Neuronal stem cell (in vitro differentiated cells): ENCODE measurements around the gene SLC1A5.

Experiments used
- DNase-seq: peaks from one replicate; pipeline ENCODE4 v3.0.0-alpha.2; 2013; ENCODE audit warnings: low spot score
- H2AFZ ChIP-seq: one replicate; pipeline ENCODE4 v1.6.1; 2013; ENCODE audit warnings: mild to moderate bottlenecking, low read length, inconsistent platforms
- H2AK5ac ChIP-seq: 2 replicates; pipeline ENCODE4 v1.6.1; 2013; ENCODE audit warnings: low read depth, mild to moderate bottlenecking, inconsistent platforms, low read length, moderate library complexity, mixed read lengths
- H2BK120ac ChIP-seq: 2 replicates; pipeline ENCODE4 v1.6.1; 2013; ENCODE audit warnings: low read depth, mild to moderate bottlenecking, inconsistent platforms, low read length, moderate library complexity, mixed read lengths
- H2BK12ac ChIP-seq: one replicate; pipeline ENCODE4 v1.6.1; 2013; ENCODE audit warnings: low read length, inconsistent platforms
- H2BK15ac ChIP-seq: 2 replicates; pipeline ENCODE4 v1.6.1; 2013; ENCODE audit warnings: mild to moderate bottlenecking, low read length, inconsistent platforms, mixed read lengths
- H2BK5ac ChIP-seq: one replicate; pipeline ENCODE4 v1.6.1; 2013; ENCODE audit warnings: inconsistent platforms, mild to moderate bottlenecking, low read length, moderate library complexity
- H3K14ac ChIP-seq: one replicate; pipeline ENCODE4 v1.6.1; 2013; ENCODE audit warnings: low read length, inconsistent platforms
- H3K18ac ChIP-seq: 2 replicates; pipeline ENCODE4 v1.6.1; 2013; ENCODE audit warnings: low read length, inconsistent platforms
- H3K23ac ChIP-seq: 2 replicates; pipeline ENCODE4 v1.6.1; 2013; ENCODE audit warnings: low read depth, mild to moderate bottlenecking, mixed read lengths, low read length, inconsistent platforms; ENCODE audit not compliant: poor library complexity
- H3K27ac ChIP-seq: replicated peaks from 3 replicates; pipeline ENCODE4 v1.5.1; 2013; ENCODE audit warnings: low read length, inconsistent platforms
- H3K27me3 ChIP-seq, 3 experiments: 2 replicates each; pipeline ENCODE4 v1.6.1; 2013; ENCODE audit warnings: low read length in 3 of 3, mild to moderate bottlenecking in 2 of 3, inconsistent platforms in 1 of 3, low read depth in 1 of 3, mixed read lengths in 1 of 3, moderate library complexity in 1 of 3; ENCODE audit not compliant: control insufficient read depth in 3 of 3, insufficient read depth in 3 of 3
- H3K36me3 ChIP-seq, 2 donors: replicated peaks in 1 of 2; 2 replicates each; pipeline ENCODE4 v1.6.1; 2013; ENCODE audit warnings: low read length in 2 of 2; ENCODE audit not compliant: control insufficient read depth in 2 of 2, insufficient read depth in 2 of 2
- H3K4ac ChIP-seq: 2 replicates; pipeline ENCODE4 v1.6.1; 2013; ENCODE audit warnings: inconsistent platforms, mild to moderate bottlenecking, low read length, moderate library complexity
- H3K4me1 ChIP-seq, 2 donors: 1 replicate in 1 of 2; 2 replicates in 1 of 2; pipeline ENCODE4 v1.6.1; 2013; ENCODE audit warnings: low read length in 2 of 2, low read depth in 1 of 2; ENCODE audit not compliant: control insufficient read depth in 2 of 2, insufficient read depth in 1 of 2
- H3K4me2 ChIP-seq: one replicate; pipeline ENCODE4 v1.6.1; 2013; ENCODE audit warnings: mild to moderate bottlenecking, low read length, inconsistent platforms; ENCODE audit not compliant: insufficient read depth, poor library complexity, severe bottlenecking
- H3K4me3 ChIP-seq, 2 donors: 2 replicates each; pipeline ENCODE4 v1.5.1; 2013; ENCODE audit warnings: low read length in 2 of 2, mild to moderate bottlenecking in 2 of 2, inconsistent platforms in 1 of 2, moderate library complexity in 1 of 2
- H3K79me1 ChIP-seq: one replicate; pipeline ENCODE4 v1.6.1; 2013; ENCODE audit warnings: low read depth, mild to moderate bottlenecking, inconsistent platforms, low read length, moderate library complexity
- H3K9ac ChIP-seq: one replicate; pipeline ENCODE4 v1.6.1; 2013; ENCODE audit warnings: mild to moderate bottlenecking, low read depth, low read length, inconsistent platforms; ENCODE audit not compliant: poor library complexity
- H3K9me3 ChIP-seq, 2 donors: replicated peaks in 1 of 2; 2 replicates each; pipeline versions ENCODE3 to v1.6.1; 2013; ENCODE audit warnings: low read length in 2 of 2, mild to moderate bottlenecking in 2 of 2, inconsistent platforms in 1 of 2, low read depth in 1 of 2, mixed read lengths in 1 of 2, moderate library complexity in 1 of 2; ENCODE audit not compliant: control insufficient read depth in 2 of 2, insufficient read depth in 1 of 2
- H4K8ac ChIP-seq: one replicate; pipeline ENCODE4 v1.6.1; 2013; ENCODE audit warnings: low read depth, mild to moderate bottlenecking, inconsistent platforms, low read length, moderate library complexity
- H4K91ac ChIP-seq: one replicate; pipeline ENCODE4 v1.6.1; 2013; ENCODE audit warnings: low read length, low read depth, mild to moderate bottlenecking, inconsistent platforms; ENCODE audit not compliant: poor library complexity
- WGBS, 2 donors: extraction: QIAGEN DNeasy Blood & Tissue Kit; methylation state at CpG; one replicate each; pipeline ENCODE4 v1.1.7; 2013; ENCODE audit warnings: missing lambda C conversion rate in 2 of 2, mixed read lengths in 1 of 2; ENCODE audit not compliant: insufficient read length in 2 of 2, insufficient replicate concordance in 1 of 2; ENCODE audit errors: extremely low coverage in 2 of 2; 5-methylcytosine and 5-hydroxymethylcytosine counted together

Gene SLC1A5

GRCh38 chr19:46830864-46831263 lies 42.5 kb upstream of the SLC1A5 start:
- Histone ChIP-seq H3K9me3 (peaks cover 0 to 2% of the 10 kb centered on the region in 2 donors), H3K27me3 (no peaks in the 10 kb centered on the region), H2AFZ (no peak overlapping the region), H4K91ac (no peak overlapping the region), H3K4me3 (no peak overlapping the region), H3K36me3 (peaks cover 0 to 4% of the 10 kb centered on the region in 2 donors), H3K79me1 (no peaks in the 10 kb centered on the region), H3K9ac (no peak overlapping the region), H3K27ac (no peak overlapping the region), H3K14ac (no peak overlapping the region), H3K23ac (no peak overlapping the region), H4K8ac (no peak overlapping the region), H3K4ac (no peak overlapping the region), H3K4me2 (no peak overlapping the region), H2BK12ac (no peak overlapping the region), H2BK5ac (no peak overlapping the region), H3K18ac (no peak overlapping the region), H3K4me1 (no peaks in the 10 kb centered on the region), H2AK5ac (no peak overlapping the region), H2BK120ac (no peak overlapping the region), H2BK15ac (no peak overlapping the region)
- WGBS, 2 donors = no CpG with 5 or more reads among the region's 2 CpGs
- no peak for DNase-seq

DNA sequence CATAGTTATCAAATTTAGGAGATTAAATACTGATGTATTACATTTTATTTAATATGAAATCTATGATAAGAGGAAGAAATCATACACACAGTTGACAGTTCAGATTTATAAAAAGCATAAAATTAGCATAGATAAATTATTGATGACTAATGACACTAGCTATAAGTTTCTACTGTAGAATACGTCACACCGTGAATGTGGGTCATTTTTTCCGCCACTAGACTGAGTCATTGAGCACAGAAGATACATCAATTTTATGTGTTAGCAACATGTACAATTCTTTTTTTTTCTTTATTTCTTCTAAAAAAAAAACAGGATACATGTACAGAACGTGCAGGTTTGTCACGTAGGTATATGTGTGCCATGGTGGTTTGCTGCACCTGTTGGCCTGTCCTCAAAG lies 40.1 kb upstream of the SLC1A5 start:
- H3K14ac ChIP-seq = no peak overlapping the region
- H2BK5ac ChIP-seq = no peak overlapping the region
- no peak overlapping the region for H3K9ac ChIP-seq
- no peaks in the 10 kb centered on the region for H3K36me3 ChIP-seq
- no peak overlapping the region for H3K27ac ChIP-seq
- H2BK12ac ChIP-seq = no peak overlapping the region
- H3K4me3 ChIP-seq = no peak overlapping the region
- no peak overlapping the region for H3K18ac ChIP-seq
- no peak overlapping the region for H2BK15ac ChIP-seq
- no peaks in the 10 kb centered on the region for H3K79me1 ChIP-seq
- no CpG with 5 or more reads among the region's 5 CpGs for WGBS, 2 donors
- no peak overlapping the region for H3K4me2 ChIP-seq
- H2AK5ac ChIP-seq = no peak overlapping the region
- no peak overlapping the region for H3K4ac ChIP-seq
- no peak overlapping the region for H4K8ac ChIP-seq
- no peak overlapping the region for H3K23ac ChIP-seq
- no peak overlapping the region for H2AFZ ChIP-seq
- no peaks in the 10 kb centered on the region for H3K4me1 ChIP-seq
- H3K9me3 ChIP-seq = peaks cover 0 to 2% of the 10 kb centered on the region in 2 donors
- H4K91ac ChIP-seq = no peak overlapping the region
- no peaks in the 10 kb centered on the region for H3K27me3 ChIP-seq
- no peak overlapping the region for H2BK120ac ChIP-seq
- DNase-seq = no peak

DNA sequence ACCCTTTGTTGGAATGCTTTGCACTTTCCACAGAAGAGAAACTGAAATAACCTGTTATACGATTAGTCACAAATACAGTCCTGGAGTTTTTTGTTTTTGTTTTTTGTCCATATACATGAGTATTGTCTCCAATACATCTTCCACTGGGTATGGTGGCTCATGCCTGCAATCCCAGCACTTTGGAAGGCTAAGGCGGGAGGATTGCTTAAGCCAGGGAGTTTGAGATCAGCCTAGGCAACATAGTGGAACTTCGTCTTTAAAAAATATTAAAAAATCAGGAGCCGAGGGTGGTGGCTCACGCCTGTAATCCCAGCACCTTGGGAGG lies 37.3 kb upstream of the SLC1A5 start:
- peaks cover 0 to 4% of the 10 kb centered on the region in 2 donors for H3K9me3 ChIP-seq
- no peak overlapping the region for H2AK5ac ChIP-seq
- H3K27me3 ChIP-seq = no peaks in the 10 kb centered on the region
- no peak overlapping the region for H3K23ac ChIP-seq
- no peak overlapping the region for H3K27ac ChIP-seq
- H2BK120ac ChIP-seq = no peak overlapping the region
- no peaks in the 10 kb centered on the region for H3K79me1 ChIP-seq
- H2BK15ac ChIP-seq = no peak overlapping the region
- no peak overlapping the region for H3K4me3 ChIP-seq
- no peak for DNase-seq
- H3K18ac ChIP-seq = no peak overlapping the region
- H2AFZ ChIP-seq = no peak overlapping the region
- H2BK12ac ChIP-seq = no peak overlapping the region
- H4K91ac ChIP-seq = no peak overlapping the region
- H3K9ac ChIP-seq = no peak overlapping the region
- no peak overlapping the region for H2BK5ac ChIP-seq
- WGBS, 2 donors = no CpG with 5 or more reads among the region's 5 CpGs
- no peaks in the 10 kb centered on the region for H3K36me3 ChIP-seq
- no peak overlapping the region for H3K4me2 ChIP-seq
- peaks cover 2 to 9% of the 10 kb centered on the region in 2 donors for H3K4me1 ChIP-seq
- H4K8ac ChIP-seq = no peak overlapping the region
- no peak overlapping the region for H3K4ac ChIP-seq
- no peak overlapping the region for H3K14ac ChIP-seq

- Histone ChIP-seq H3K14ac (no peak overlapping the region), H3K36me3 (no peaks in the 10 kb centered on the region), H2AFZ (no peak overlapping the region), H3K4ac (no peak overlapping the region), H2BK120ac (no peak overlapping the region), H3K4me1 (peaks cover 3 to 14% of the 10 kb centered on the region in 2 donors), H2AK5ac (no peak overlapping the region), H4K91ac (no peak overlapping the region), H4K8ac (no peak overlapping the region), H3K4me2 (no peak overlapping the region), H3K23ac (peak overlapping the region; percentile 65), H3K27me3 (no peaks in the 10 kb centered on the region), H3K9ac (no peak overlapping the region), H3K79me1 (no peaks in the 10 kb centered on the region), H3K27ac (no peak overlapping the region), H2BK12ac (no peak overlapping the region), H3K4me3 (no peak overlapping the region), H2BK5ac (no peak overlapping the region), H3K18ac (peak overlapping the region; percentile 87), H2BK15ac (no peak overlapping the region), H3K9me3 (peaks cover 0 to 4% of the 10 kb centered on the region in 2 donors)
- DNase-seq = no peak
- WGBS, 2 donors = no CpG with 5 or more reads among the region's 21 CpGs
Measured at GRCh38 chr19:46824890-46825730, 36.7 kb upstream of the SLC1A5 start.
